Fibroblast of the conjunctiva (primary cell): ENCODE data around the gene PAFAH1B1.
"Not testable (repeated sequence)": the region's sequence is repeated elsewhere in the genome, so short reads cannot be mapped to it uniquely, and the experiment has no call there.

Experiments
- DNase-seq: peaks from one replicate; pipeline ENCODE4 v3.0.0-alpha.2; 2010; ENCODE audit warnings: low read depth

The PAFAH1B1 gene

GRCh38 chr17:2594722-2595599 lies 1.5 kb downstream of the PAFAH1B1 start:
- DNase-seq: no peak

- DNase-seq: no peak
Measured at GRCh38 chr17:2595716-2596115, 2.3 kb downstream of the PAFAH1B1 start.

GRCh38 chr17:2598166-2598565 lies 4.7 kb downstream of the PAFAH1B1 start:
- peak; percentile 34 for DNase-seq

- DNase-seq: no peak
Measured at GRCh38 chr17:2602597-2603017, 9.2 kb downstream of the PAFAH1B1 start.

GRCh38 chr17:2608350-2608913 lies 15.0 kb downstream of the PAFAH1B1 start:
- DNase-seq: no peak

- no peak for DNase-seq
Measured at GRCh38 chr17:2609091-2609490, 15.6 kb downstream of the PAFAH1B1 start.

GRCh38 chr17:2610195-2611175 lies 17.0 kb downstream of the PAFAH1B1 start:
- DNase-seq: no peak

GRCh38 chr17:2611627-2612026 lies 18.2 kb downstream of the PAFAH1B1 start:
- no peak for DNase-seq

- no peak for DNase-seq
Measured at GRCh38 chr17:2612630-2613029, 19.2 kb downstream of the PAFAH1B1 start.

- DNase-seq: no peak
Measured at GRCh38 chr17:2613089-2613808, 19.8 kb downstream of the PAFAH1B1 start.

GRCh38 chr17:2615882-2616281 lies 22.4 kb downstream of the PAFAH1B1 start:
- DNase-seq: no peak

- no peak for DNase-seq
Measured at GRCh38 chr17:2621241-2621640, 27.8 kb downstream of the PAFAH1B1 start.

GRCh38 chr17:2621951-2622405 lies 28.5 kb downstream of the PAFAH1B1 start:
- DNase-seq: not testable (repeated sequence)

- not testable (repeated sequence) for DNase-seq
Measured at GRCh38 chr17:2622721-2623301, 29.4 kb downstream of the PAFAH1B1 start.

GRCh38 chr17:2624292-2624731 lies 30.9 kb downstream of the PAFAH1B1 start:
- DNase-seq: no peak

- DNase-seq: not testable (repeated sequence)
Measured at GRCh38 chr17:2626626-2627219, 33.3 kb downstream of the PAFAH1B1 start.

GRCh38 chr17:2628922-2629321 lies 35.5 kb downstream of the PAFAH1B1 start:
- DNase-seq: not testable (repeated sequence)

GRCh38 chr17:2631211-2631610 lies 37.8 kb downstream of the PAFAH1B1 start:
- DNase-seq: no peak

- DNase-seq: no peak
Measured at GRCh38 chr17:2634361-2634960, 41.0 kb downstream of the PAFAH1B1 start.

GRCh38 chr17:2635241-2635640 lies 41.8 kb downstream of the PAFAH1B1 start:
- no peak for DNase-seq
